IMR-90 (cell line): ENCODE measurements around the gene PLCG2. TPM values are rescaled to one million over a fixed set of nuclear protein-coding genes. Genes with fewer than 3 reads are reported as not detected.

Experiments
- ATAC-seq: fragments of 200-7000 bp; cut with Tn5 transposase; 2 replicates; pipeline ENCODE4 v1.9.1; 2020; ENCODE audit warnings: low read depth, mild to moderate bottlenecking, moderate library complexity
- BruUV-seq: library from RNA; stranded (reverse); fragments of 400-500 nt; replicated peaks from 2 replicates; lab custom pipeline; 2021; lab: Mats Ljungman, UMichigan
- CTCF ChIA-PET: fragments of 300-600 bp; formaldehyde crosslinking; extraction: SDS; loops from one replicate; lab custom pipeline; 2021; ENCODE audit warnings: antibody characterized with exemption; lab: Yijun Ruan, JAX
- POLR2A ChIA-PET: fragments of 300-600 bp; sonication (Branson Sonifier 250); formaldehyde crosslinking; loops from one replicate; lab custom pipeline; 2022; ENCODE audit warnings: antibody characterized with exemption; ENCODE audit not compliant: unreplicated experiment; lab: Charles Lee
- DNase-seq: peaks from one replicate; pipeline ENCODE4 v3.0.0; 2013
- H2AFZ ChIP-seq: replicated peaks from 2 replicates; pipeline ENCODE3; 2013; ENCODE audit warnings: low read length, mild to moderate bottlenecking; ENCODE audit not compliant: poor library complexity
- H2AK5ac ChIP-seq: 2 replicates; pipeline ENCODE4 v1.6.1; 2013; ENCODE audit warnings: low read depth, low read length, inconsistent platforms
- H2AK9ac ChIP-seq: replicated peaks from 2 replicates; pipeline ENCODE3; 2013; ENCODE audit warnings: mild to moderate bottlenecking, low read depth, low read length, moderate library complexity; ENCODE audit not compliant: poor library complexity
- H2BK120ac ChIP-seq: 2 replicates; pipeline ENCODE4 v1.6.1; 2013; ENCODE audit warnings: low read depth, low read length, inconsistent platforms
- H2BK15ac ChIP-seq: 3 replicates; pipeline ENCODE4 v1.6.1; 2013; ENCODE audit warnings: low read depth, low read length, inconsistent platforms
- H2BK20ac ChIP-seq: 2 replicates; pipeline ENCODE4 v1.6.1; 2013; ENCODE audit warnings: low read depth, mild to moderate bottlenecking, inconsistent platforms, low read length, moderate library complexity
- H2BK5ac ChIP-seq: 2 replicates; pipeline ENCODE4 v1.6.1; 2013; ENCODE audit warnings: mild to moderate bottlenecking, low read depth, low read length, inconsistent platforms; ENCODE audit not compliant: poor library complexity, severe bottlenecking
- H3K14ac ChIP-seq: replicated peaks from 2 replicates; pipeline ENCODE4 v1.6.1; 2013; ENCODE audit warnings: low read depth, low read length, inconsistent platforms
- H3K18ac ChIP-seq: 2 replicates; pipeline ENCODE4 v1.6.1; 2013; ENCODE audit warnings: low read depth, low read length, control low read depth
- H3K23ac ChIP-seq: 2 replicates; pipeline ENCODE4 v1.6.1; 2013; ENCODE audit warnings: low read depth, low read length, inconsistent platforms
- H3K27ac ChIP-seq: 2 replicates; pipeline ENCODE4 v1.5.1; 2013; ENCODE audit warnings: mild to moderate bottlenecking, control low read depth, low read length; ENCODE audit not compliant: insufficient read depth
- H3K27me3 ChIP-seq: 2 replicates; pipeline ENCODE4 v1.6.1; 2013; ENCODE audit warnings: low read length; ENCODE audit not compliant: control insufficient read depth, insufficient read depth
- H3K36me3 ChIP-seq: 2 replicates; pipeline ENCODE4 v1.6.1; 2013; ENCODE audit warnings: low read length, mixed read lengths; ENCODE audit not compliant: control insufficient read depth, insufficient read depth
- H3K4ac ChIP-seq: 2 replicates; pipeline ENCODE4 v1.6.1; 2013; ENCODE audit warnings: low read depth, low read length, inconsistent platforms
- H3K4me1 ChIP-seq: 2 replicates; pipeline ENCODE4 v1.6.1; 2013; ENCODE audit warnings: low read length, mixed read lengths; ENCODE audit not compliant: control insufficient read depth, insufficient read depth
- H3K4me2 ChIP-seq: 2 replicates; pipeline ENCODE4 v1.6.1; 2013; ENCODE audit warnings: low read depth, mild to moderate bottlenecking, control low read depth, low read length, moderate library complexity
- H3K4me3 ChIP-seq: 2 replicates; pipeline ENCODE4 v1.5.1; 2013; ENCODE audit warnings: low read depth, mild to moderate bottlenecking, control low read depth, low read length, moderate library complexity; ENCODE audit not compliant: insufficient read depth
- H3K56ac ChIP-seq: 2 replicates; pipeline ENCODE4 v1.6.1; 2013; ENCODE audit warnings: low read length, inconsistent platforms; ENCODE audit not compliant: insufficient read depth; ENCODE audit errors: extremely low read depth
- H3K79me1 ChIP-seq, 2 experiments: 2 replicates each; pipeline ENCODE4 v1.6.1; 2013; ENCODE audit warnings: low read length in 2 of 2, inconsistent platforms in 1 of 2, low read depth in 1 of 2
- H3K9ac ChIP-seq: 2 replicates; pipeline ENCODE4 v1.6.1; 2013; ENCODE audit warnings: low read depth, low read length, control low read depth
- H3K9me1 ChIP-seq: 2 replicates; pipeline ENCODE4 v1.6.1; 2013; ENCODE audit warnings: low read length, inconsistent platforms; ENCODE audit not compliant: insufficient read depth
- H3K9me3 ChIP-seq: 2 replicates; pipeline ENCODE4 v1.6.1; 2013; ENCODE audit warnings: low read length; ENCODE audit not compliant: control insufficient read depth, insufficient read depth
- H4K20me1 ChIP-seq: 2 replicates; pipeline ENCODE4 v1.6.1; 2013; ENCODE audit warnings: low read length, inconsistent platforms; ENCODE audit not compliant: insufficient read depth
- H4K5ac ChIP-seq: 2 replicates; pipeline ENCODE4 v1.6.1; 2013; ENCODE audit warnings: mild to moderate bottlenecking, low read depth, low read length, control low read depth
- H4K8ac ChIP-seq, 2 experiments: 2 replicates each; pipeline ENCODE4 v1.6.1; 2013; ENCODE audit warnings: low read depth in 2 of 2, low read length in 2 of 2, control low read depth in 1 of 2, inconsistent platforms in 1 of 2
- H4K91ac ChIP-seq: 2 replicates; pipeline ENCODE4 v1.6.1; 2013; ENCODE audit warnings: low read depth, low read length, inconsistent platforms; ENCODE audit not compliant: insufficient read depth
- BHLHE40 ChIP-seq: fragments of 150-350 bp; IDR thresholded peaks from 2 replicates; pipeline ENCODE4 v1.6.1; 2016; ENCODE audit warnings: mild to moderate bottlenecking, low read depth, low read length
- CHD1 ChIP-seq: IDR thresholded peaks from 2 replicates; pipeline ENCODE4 v1.6.1; 2012; ENCODE audit warnings: low read depth, low read length, improper control_type of control experiment
- CTCF ChIP-seq: conservative IDR thresholded peaks from 2 replicates; pipeline ENCODE4 v1.5.1; 2012; ENCODE audit warnings: mild to moderate bottlenecking, low read depth, low read length, improper control_type of control experiment
- ELK1 ChIP-seq: fragments of 150-350 bp; IDR thresholded peaks from 2 replicates; pipeline ENCODE4 v1.6.1; 2016; ENCODE audit warnings: low read depth, mild to moderate bottlenecking, low read length, moderate library complexity, borderline replicate concordance
- FOS ChIP-seq: fragments of 150-350 bp; IDR thresholded peaks from 2 replicates; pipeline ENCODE4 v1.6.1; 2016; ENCODE audit warnings: low read depth, low read length
- MAFK ChIP-seq: IDR thresholded peaks from 2 replicates; pipeline ENCODE4 v1.6.1; 2012; ENCODE audit warnings: low read depth, low read length, improper control_type of control experiment
- MXI1 ChIP-seq: IDR thresholded peaks from 2 replicates; pipeline ENCODE4 v1.6.1; 2012; ENCODE audit warnings: low read depth, mild to moderate bottlenecking, low read length, moderate library complexity, borderline replicate concordance
- NFE2L2 ChIP-seq: fragments of 150-350 bp; IDR thresholded peaks from 2 replicates; pipeline ENCODE4 v1.6.1; 2016; ENCODE audit warnings: low read depth, mild to moderate bottlenecking, low read length
- POLR2A ChIP-seq: IDR thresholded peaks from 2 replicates; pipeline ENCODE4 v1.6.1; 2012; ENCODE audit warnings: mild to moderate bottlenecking, low read depth, low read length
- RAD21 ChIP-seq: IDR thresholded peaks from 2 replicates; pipeline ENCODE4 v1.6.1; 2012; ENCODE audit warnings: low read length, improper control_type of control experiment
- RCOR1 ChIP-seq: IDR thresholded peaks from 2 replicates; pipeline ENCODE4 v1.6.1; 2012; ENCODE audit warnings: mild to moderate bottlenecking, low read length, improper control_type of control experiment; ENCODE audit not compliant: insufficient replicate concordance
- RFX5 ChIP-seq: IDR thresholded peaks from 2 replicates; pipeline ENCODE4 v1.8.0; 2012; ENCODE audit warnings: low read depth, mild to moderate bottlenecking, low read length, moderate library complexity
- SMC3 ChIP-seq: fragments of 150-350 bp; IDR thresholded peaks from 2 replicates; pipeline ENCODE4 v1.6.1; 2016; ENCODE audit warnings: low read depth, mild to moderate bottlenecking, antibody characterized with exemption, low read length, moderate library complexity
- USF2 ChIP-seq: fragments of 150-350 bp; IDR thresholded peaks from 2 replicates; pipeline ENCODE4 v1.6.1; 2017; ENCODE audit warnings: mild to moderate bottlenecking, antibody characterized with exemption, low read length, low read depth
- WGBS, 2 experiments: methylation state at CpG; one replicate each; pipeline versions ENCODE4 v1.1.5 to v1.1.7; 2013; ENCODE audit warnings: missing lambda C conversion rate in 2 of 2; ENCODE audit not compliant: insufficient read length in 1 of 2; ENCODE audit errors: extremely low coverage in 2 of 2; 5-methylcytosine and 5-hydroxymethylcytosine counted together
- dilution Hi-C: fragments of 300-500 bp; cut with HindIII; formaldehyde crosslinking; loops from one replicate; pipeline ENCODE4 v1.14.3; 2018; ENCODE audit warnings: low sequenced_read_pairs; ENCODE audit not compliant: unreplicated experiment
- in situ Hi-C: fragments of 300-500 bp; cut with MboI; formaldehyde crosslinking; loops from 3 replicates; pipeline ENCODE4 v1.14.3; 2019; ENCODE audit warnings: low sequenced_read_pairs, inconsistent platforms, mixed read lengths
- intact Hi-C: fragments of 100-400 bp; cut with micrococcal nuclease; formaldehyde crosslinking; loops from 2 replicates; pipeline ENCODE4 v1.10.0; 2022
- polyA plus RNA-seq, 3 experiments: library from polyadenylated mRNA; depleted of rRNA; stranded (reverse); fragments of >200 nt; gene quantifications; 2 replicates each; pipeline ENCODE4 v1.2.3, GENCODE V29; 2012; ENCODE audit warnings: low replicate concordance in 1 of 3
- total RNA-seq: library from RNA; depleted of rRNA; stranded (reverse); fragments of >200 nt; gene quantifications from 2 replicates; pipeline ENCODE4 v1.2.3, GENCODE V29; 2012

Gene PLCG2
- total and polyA plus RNA-seq, 2 of the 4 experiments (the other 2 are of a cell fraction), result 0.14 to 0.18 TPM

- POLR2A ChIA-PET, result no interaction called here
- intact Hi-C loops, result no loop called here
- no peak overlapping the region for H3K14ac ChIP-seq
Measured at GRCh38 chr16:81878529-81878928, 99.4 kb downstream of the PLCG2 start.

More at GRCh38 chr16:81878529-81878928, 99.4 kb downstream of the PLCG2 start:
- no peak overlapping the region for H3K4me3 ChIP-seq
- no peak overlapping the region for H3K18ac ChIP-seq
- no peak overlapping the region for H4K8ac ChIP-seq
- dilution Hi-C loops (no loop called here), in situ Hi-C loops (loop anchor here (10.0 kb wide), 1 partner anchor 514 kb away; no protein-coding TSS in a partner anchor)
- H2AK9ac ChIP-seq, result no peak overlapping the region
- H3K9me3 ChIP-seq, result no peaks in the 10 kb centered on the region
- H2BK15ac ChIP-seq, result no peak overlapping the region
- no peak for DNase-seq
- no peak for ATAC-seq
- H4K20me1 ChIP-seq, result no peaks in the 10 kb centered on the region
- peaks cover 7% of the 10 kb centered on the region; the same call in 1 of the 2 replicates for H3K27me3 ChIP-seq
- H3K9ac ChIP-seq, result no peak overlapping the region
- no peak overlapping the region for H4K91ac ChIP-seq
- H2BK20ac ChIP-seq, result no peak overlapping the region
- no peak overlapping the region for H3K4ac ChIP-seq
- H3K4me2 ChIP-seq, result no peak overlapping the region
- no peak overlapping the region for H3K23ac ChIP-seq
- no peaks in the 10 kb centered on the region for H3K4me1 ChIP-seq
- H2BK120ac ChIP-seq, result no peak overlapping the region
- H3K79me1 ChIP-seq, result no peaks in the 10 kb centered on the region
- no peak overlapping the region for H2AFZ ChIP-seq
- H2BK5ac ChIP-seq, result no peak overlapping the region
- CTCF ChIA-PET, result no interaction called here
- no TSS peak for BruUV-seq
- H3K36me3 ChIP-seq, result no peaks in the 10 kb centered on the region
- 59% methylated on average over 6 of the region's 10 CpGs; no CpG with 5 or more reads in 1 of the 2 experiments for WGBS, 2 experiments
- H3K56ac ChIP-seq, result no peak overlapping the region
- TF ChIP-seq FOS, result no peak
- no peak for TF ChIP-seq RAD21
- no peak for TF ChIP-seq NFE2L2
- no peak for TF ChIP-seq USF2
- no peak for TF ChIP-seq RCOR1
- no peak for TF ChIP-seq CTCF
- no peak for TF ChIP-seq CHD1
- TF ChIP-seq ELK1, result no peak
- TF ChIP-seq RFX5, result no peak
- TF ChIP-seq POLR2A, result no peak
- no peak for TF ChIP-seq BHLHE40
- TF ChIP-seq MXI1, result no peak
- no peak for TF ChIP-seq MAFK
- TF ChIP-seq SMC3, result no peak
- H2AK5ac ChIP-seq, result no peak overlapping the region
- no peaks in the 10 kb centered on the region for H3K9me1 ChIP-seq
- H3K27ac ChIP-seq, result no peak overlapping the region
- H4K5ac ChIP-seq, result no peak overlapping the region
